ENCODE measurements around the gene KRT4. TPM values are rescaled to one million over a fixed set of nuclear protein-coding genes. Genes with fewer than 3 reads are reported as not detected.

KRT4 gene
- 73.4 TPM for total RNA-seq

GRCh38 chr12:52813885-52814709, at the start of gene KRT4:
Gene KRT4, minus strand, starts transcription at chr12:52814116. Its CDS starts 58 bp downstream, at chr12:52814058.

GRCh38 chr12:52848661-52849255, 34.8 kb upstream of the KRT4 start, which contains the start of gene KRT78:
Gene KRT78, minus strand, starts transcription at chr12:52848994. Its CDS starts 64 bp downstream, at chr12:52848930.

GRCh38 chr12:52833922-52834726, 20.2 kb upstream of the KRT4 start, which contains the start of gene KRT79:
Gene KRT79, minus strand, starts transcription at chr12:52834311. Its CDS starts 51 bp downstream, at chr12:52834260.

GRCh38 chr12:52795694-52796428, 18.1 kb downstream of the KRT4 start, which contains the start of gene KRT3:
Gene KRT3, minus strand, starts transcription at chr12:52796117. Its CDS starts 75 bp downstream, at chr12:52796042.

GRCh38 chr12:52776913-52777395, 37.0 kb downstream of the KRT4 start, which contains the start of gene KRT76:
Gene KRT76, minus strand, starts transcription at chr12:52777345. Its CDS starts 54 bp downstream, at chr12:52777291.

Other genes with a start within 250 kb of the KRT4 start
- not detected for gene KRT74, start 240.3 kb downstream of the KRT4 start, total RNA-seq
- gene KRT72, start 212.7 kb downstream of the KRT4 start, total RNA-seq: not detected
- not detected for gene KRT73, start 195.6 kb downstream of the KRT4 start, total RNA-seq
- gene KRT2, start 161.9 kb downstream of the KRT4 start, total RNA-seq: not detected
- 0.82 TPM for gene KRT1, start 133.7 kb downstream of the KRT4 start, total RNA-seq
- gene KRT77, start 110.6 kb downstream of the KRT4 start, total RNA-seq: 1.2 TPM
- not detected for gene KRT76, start 36.8 kb downstream of the KRT4 start, total RNA-seq
- gene KRT3, start 18.0 kb downstream of the KRT4 start, total RNA-seq: 5.7 TPM
- 0.66 TPM for gene KRT79, start 20.2 kb upstream of the KRT4 start, total RNA-seq
- 2.6 TPM for gene KRT78, start 34.9 kb upstream of the KRT4 start, total RNA-seq
- 21.5 TPM for gene KRT8, start 91.0 kb upstream of the KRT4 start, total RNA-seq
- gene KRT18, start 135.0 kb upstream of the KRT4 start, total RNA-seq: 29.0 TPM
- gene EIF4B, start 192.3 kb upstream of the KRT4 start, total RNA-seq: 622 TPM
- 52.0 TPM for gene TNS2, start 235.9 kb upstream of the KRT4 start, total RNA-seq

Data from camera-type eye (tissue), 1 donor.